ENCODE results near the gene ACKR2. TPM values are rescaled to one million over a fixed set of nuclear protein-coding genes. Genes with fewer than 3 reads are reported as not detected.

The ACKR2 gene
- total RNA-seq, 2 experiments from 2014 or later, result 2.3 to 2.6 TPM

DNA sequence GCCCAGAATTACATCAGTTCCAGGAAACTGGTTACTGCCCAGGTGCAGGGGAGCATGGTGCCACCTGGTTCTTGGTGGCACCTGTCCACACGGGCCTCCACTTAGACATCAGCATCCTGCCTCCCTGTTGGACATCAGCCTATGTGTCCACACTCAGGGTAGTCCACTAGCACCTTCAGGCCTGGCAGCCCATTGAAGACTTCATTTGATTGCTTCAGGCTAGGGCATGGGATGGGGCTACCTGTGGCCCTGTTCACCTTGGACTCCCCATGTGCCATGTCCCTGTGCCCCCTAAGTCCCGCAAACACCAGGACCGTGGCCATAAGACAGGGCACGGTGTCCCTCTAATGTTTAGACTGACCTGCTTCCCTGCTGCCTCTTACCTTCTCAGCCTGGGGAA lies 35.6 kb downstream of the ACKR2 start:
- no peak overlapping the region for H3K4me3 Mint-ChIP-seq
- no peaks in the 10 kb centered on the region for H3K9me3 Mint-ChIP-seq (ENCODE audit: low read depth)
- DNase-seq, result no peak
- H3K27me3 Mint-ChIP-seq, result peaks cover 2% of the 10 kb centered on the region
- peaks cover 2% of the 10 kb centered on the region for H3K36me3 Mint-ChIP-seq
- no peak for ATAC-seq
- H3K4me1 Mint-ChIP-seq, result peaks cover 18% of the 10 kb centered on the region
- CTCF ChIA-PET, result interaction anchor here (0.6 kb wide), 1 partner anchor 63 kb away, joined by 3 read pairs; no protein-coding TSS in a partner anchor
- no peak overlapping the region for H3K27ac Mint-ChIP-seq

DNA sequence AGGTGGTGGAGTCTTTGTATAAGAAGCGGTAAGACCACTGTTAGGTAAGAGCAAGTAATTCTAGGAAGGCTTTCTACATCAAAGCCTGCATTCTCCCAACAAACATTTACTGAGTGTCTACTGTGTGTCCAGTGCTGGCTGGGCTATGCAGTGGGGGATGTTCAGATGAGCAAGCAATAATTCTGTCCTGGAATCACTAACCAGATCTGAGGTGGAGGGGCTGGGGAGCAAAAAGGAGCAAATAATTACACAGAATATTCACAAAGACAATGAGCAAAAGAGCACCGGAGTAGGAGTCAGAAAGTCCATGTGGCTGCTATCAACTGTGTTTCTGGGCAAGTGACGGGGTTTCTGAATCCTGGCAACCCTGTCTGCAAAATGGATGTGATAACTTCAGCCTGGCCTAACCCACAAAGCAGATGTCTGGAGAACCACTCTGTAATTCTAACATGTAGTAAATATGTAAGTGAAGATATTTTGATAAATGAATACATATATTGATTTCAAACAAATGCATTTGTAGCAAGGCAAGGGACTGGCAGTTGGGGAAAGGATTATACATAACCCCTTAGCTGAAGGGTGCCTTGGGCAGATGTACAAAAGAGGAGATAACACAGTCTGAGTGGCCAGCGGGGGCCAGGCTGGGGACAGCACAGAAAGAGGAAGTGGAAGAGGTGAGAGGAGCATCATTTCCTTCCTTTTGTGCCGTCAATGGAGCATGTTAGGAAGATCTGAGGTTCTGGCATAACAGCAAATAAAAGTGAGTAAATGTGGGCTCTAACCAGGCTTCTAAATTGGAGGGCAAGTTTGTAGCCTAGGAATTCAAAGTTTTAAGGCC lies 37.7 kb downstream of the ACKR2 start:
- H3K27ac Mint-ChIP-seq, result peak overlapping the region; percentile 56
- no peaks in the 10 kb centered on the region for H3K9me3 Mint-ChIP-seq (ENCODE audit: low read depth)
- DNase-seq (no peak), ATAC-seq (peak; percentile 76)
- H3K4me3 Mint-ChIP-seq, result peak overlapping the region; percentile 31
- H3K27me3 Mint-ChIP-seq, result peaks cover 2% of the 10 kb centered on the region
- CTCF ChIA-PET, result interaction anchor here (0.9 to 1.2 kb wide), 2 partner anchors 16 kb away, joined by 5 read pairs; no protein-coding TSS in a partner anchor
- H3K36me3 Mint-ChIP-seq, result peaks cover 2% of the 10 kb centered on the region
- peaks cover 18% of the 10 kb centered on the region for H3K4me1 Mint-ChIP-seq

DNA sequence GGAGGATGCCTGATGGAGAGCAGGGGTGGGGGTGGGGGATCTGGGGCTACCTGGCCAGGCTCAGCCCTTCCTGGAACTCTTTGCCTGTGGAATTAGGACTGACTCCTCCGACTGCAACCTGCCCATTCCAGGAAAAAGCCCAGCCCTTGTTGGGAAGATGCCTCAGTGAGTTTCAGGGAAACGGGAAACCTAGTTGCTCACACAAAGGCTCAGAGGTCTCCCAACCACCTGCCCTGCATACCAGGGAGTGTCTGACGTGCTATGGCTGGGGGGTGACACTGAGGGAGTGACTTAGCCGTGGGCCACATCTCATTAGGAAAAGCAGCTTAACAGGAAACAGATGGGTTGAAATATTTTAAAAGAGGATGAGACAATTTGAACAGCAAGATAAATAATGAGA lies 38.5 kb downstream of the ACKR2 start:
- peak overlapping the region; percentile 31 for H3K27ac Mint-ChIP-seq
- CTCF ChIA-PET, result interaction anchor here (0.7 to 0.9 kb wide), 2 partner anchors 16 to 747 kb away, joined by 3 to 5 read pairs; no protein-coding TSS in a partner anchor
- H3K9me3 Mint-ChIP-seq (ENCODE audit: low read depth), result no peaks in the 10 kb centered on the region
- peaks cover 2% of the 10 kb centered on the region for H3K36me3 Mint-ChIP-seq
- no peak overlapping the region for H3K4me3 Mint-ChIP-seq
- DNase-seq, result no peak
- peaks cover 18% of the 10 kb centered on the region for H3K4me1 Mint-ChIP-seq
- no peak for ATAC-seq
- peaks cover 2% of the 10 kb centered on the region for H3K27me3 Mint-ChIP-seq

- H3K4me1 Mint-ChIP-seq, result peaks cover 18% of the 10 kb centered on the region
- DNase-seq (no peak), ATAC-seq (no peak)
- CTCF ChIA-PET, result interaction anchor here (0.7 kb wide), 1 partner anchor 104 kb away, joined by 3 read pairs; no protein-coding TSS in a partner anchor
- peaks cover 2% of the 10 kb centered on the region for H3K36me3 Mint-ChIP-seq
- no peaks in the 10 kb centered on the region for H3K9me3 Mint-ChIP-seq (ENCODE audit: low read depth)
- no peaks in the 10 kb centered on the region for H3K27me3 Mint-ChIP-seq
- H3K27ac Mint-ChIP-seq, result no peak overlapping the region
- H3K4me3 Mint-ChIP-seq, result no peak overlapping the region
Measured at GRCh38 chr3:42849017-42849416, 39.8 kb downstream of the ACKR2 start.

DNA sequence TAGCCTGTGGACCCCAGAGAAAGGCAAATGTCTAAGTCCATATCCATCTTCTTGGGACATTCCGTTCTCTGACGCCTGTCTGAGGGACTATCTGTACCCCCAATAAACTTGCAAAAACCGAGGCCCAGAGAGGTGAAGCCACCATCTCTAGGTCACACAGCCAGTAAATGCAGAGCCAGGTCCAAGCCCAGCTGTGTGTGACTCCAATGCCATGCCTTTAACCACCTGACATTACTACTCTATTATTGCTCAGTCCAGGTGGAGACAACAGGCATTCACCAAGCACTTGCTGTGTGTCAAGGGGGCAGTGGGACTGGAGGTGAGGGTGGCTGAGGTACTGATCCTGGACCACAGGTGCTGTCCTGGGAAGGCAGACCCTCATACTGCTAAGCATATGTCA lies 41.0 kb downstream of the ACKR2 start:
- Mint-ChIP-seq H3K36me3 (peaks cover 2% of the 10 kb centered on the region), H3K4me1 (peaks cover 18% of the 10 kb centered on the region), H3K27me3 (no peaks in the 10 kb centered on the region), H3K27ac (no peak overlapping the region), H3K4me3 (no peak overlapping the region), H3K9me3 (ENCODE audit: low read depth) (no peaks in the 10 kb centered on the region)
- ATAC-seq (no peak), DNase-seq (no peak)
- CTCF ChIA-PET, result no interaction called here

- DNase-seq, result peak; percentile 23
Measured at GRCh38 chr3:42851228-42851834, 42.1 kb downstream of the ACKR2 start.

GRCh38 chr3:42852441-42852840 lies 43.2 kb downstream of the ACKR2 start:
- DNase-seq, result peak; percentile 38
- CTCF ChIA-PET, result interaction anchor here (0.7 to 3.0 kb wide), 3 partner anchors 9 to 21 kb away, joined by 3 to 11 read pairs (median 4); no protein-coding TSS in a partner anchor
- Mint-ChIP-seq H3K4me3 (no peak overlapping the region), H3K36me3 (peaks cover 2% of the 10 kb centered on the region), H3K27ac (no peak overlapping the region), H3K9me3 (ENCODE audit: low read depth) (no peaks in the 10 kb centered on the region), H3K4me1 (peaks cover 5% of the 10 kb centered on the region), H3K27me3 (no peaks in the 10 kb centered on the region)
- ATAC-seq, result no peak

More at GRCh38 chr3:42851228-42851834, 42.1 kb downstream of the ACKR2 start:
- no peak overlapping the region for H3K4me3 Mint-ChIP-seq
- no peaks in the 10 kb centered on the region for H3K27me3 Mint-ChIP-seq
- no peaks in the 10 kb centered on the region for H3K9me3 Mint-ChIP-seq (ENCODE audit: low read depth)
- H3K4me1 Mint-ChIP-seq, result peaks cover 16% of the 10 kb centered on the region
- H3K27ac Mint-ChIP-seq, result no peak overlapping the region
- H3K36me3 Mint-ChIP-seq, result peaks cover 2% of the 10 kb centered on the region
- ATAC-seq, result no peak
- CTCF ChIA-PET, result interaction anchor here (1.3 to 3.0 kb wide), 2 partner anchors 10 to 11 kb away, joined by 4 to 11 read pairs; no protein-coding TSS in a partner anchor

DNA sequence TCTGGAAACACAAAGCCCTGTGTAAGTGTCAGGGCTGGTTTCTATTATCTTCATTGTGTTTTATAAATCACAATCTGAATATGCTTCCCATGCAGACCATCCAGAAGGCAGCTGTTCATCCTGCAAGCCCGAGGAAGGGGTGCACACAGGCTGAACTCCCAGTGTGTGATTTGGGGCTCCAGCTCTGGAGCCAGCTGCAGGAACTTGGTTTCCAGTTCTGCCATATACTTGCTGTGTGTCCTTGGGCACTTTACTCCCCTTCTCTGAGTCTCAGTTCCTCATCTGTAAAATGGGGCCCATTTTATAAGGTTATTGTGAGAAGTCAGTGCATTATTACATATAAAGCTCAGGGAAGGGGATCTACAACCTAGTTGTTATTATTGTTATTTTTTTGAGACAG lies 43.8 kb downstream of the ACKR2 start:
- no peak overlapping the region for H3K4me3 Mint-ChIP-seq
- H3K9me3 Mint-ChIP-seq (ENCODE audit: low read depth), result no peaks in the 10 kb centered on the region
- ATAC-seq, result no peak
- H3K27ac Mint-ChIP-seq, result no peak overlapping the region
- H3K4me1 Mint-ChIP-seq, result no peaks in the 10 kb centered on the region
- CTCF ChIA-PET, result interaction anchor here (3.0 kb wide), 1 partner anchor 13 kb away, joined by 11 read pairs; no protein-coding TSS in a partner anchor
- no peaks in the 10 kb centered on the region for H3K36me3 Mint-ChIP-seq
- H3K27me3 Mint-ChIP-seq, result no peaks in the 10 kb centered on the region
- DNase-seq, result peak; percentile 9

DNA sequence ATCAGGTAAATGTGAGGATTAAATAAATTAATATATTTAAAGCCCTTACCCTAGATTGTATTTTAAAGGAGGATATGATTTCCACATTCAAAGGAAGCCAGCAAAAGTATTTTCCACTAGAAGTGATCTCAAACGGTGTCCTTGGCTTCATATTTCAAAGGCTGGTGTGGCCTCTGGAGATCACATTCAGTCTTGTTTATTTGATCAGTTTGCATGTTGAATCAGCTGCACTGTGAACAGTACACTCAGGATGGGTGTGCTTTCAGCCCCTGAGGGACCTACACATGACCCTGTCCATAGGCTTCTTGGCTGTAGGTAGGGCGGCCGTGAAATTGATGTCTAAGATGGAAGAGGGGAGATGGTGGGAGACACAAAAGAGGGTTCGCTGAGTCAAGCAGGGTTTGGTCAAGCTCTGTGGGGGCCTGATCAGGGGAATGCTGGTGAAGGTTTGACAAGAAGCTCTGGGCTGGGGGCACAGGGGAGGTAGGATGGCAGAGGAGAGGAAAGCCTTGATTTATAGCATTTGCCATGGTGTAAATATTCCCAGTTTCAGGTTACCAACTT lies 44.6 kb downstream of the ACKR2 start:
- CTCF ChIA-PET, result interaction anchor here (3.0 kb wide), 1 partner anchor 14 kb away, joined by 11 read pairs; no protein-coding TSS in a partner anchor
- no peak for ATAC-seq

DNA sequence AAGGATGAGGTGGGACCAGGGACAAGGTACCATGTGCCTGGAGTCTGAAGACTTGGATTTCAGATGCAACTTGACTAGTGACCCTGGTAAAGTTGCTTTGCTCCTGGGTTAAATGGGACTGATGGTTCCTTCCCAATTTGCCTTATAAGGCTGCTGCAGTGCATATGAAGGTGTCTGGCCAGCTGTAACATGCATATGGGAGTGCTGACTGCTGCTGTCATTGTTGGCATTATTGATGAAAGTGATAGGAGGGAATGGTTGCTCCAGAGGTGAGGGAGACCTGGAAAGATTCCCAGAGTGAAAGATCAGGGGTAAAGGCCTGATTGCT lies 45.9 kb downstream of the ACKR2 start:
- Mint-ChIP-seq H3K4me1 (no peaks in the 10 kb centered on the region), H3K9me3 (ENCODE audit: low read depth) (no peaks in the 10 kb centered on the region), H3K27ac (no peak overlapping the region), H3K27me3 (peaks cover 12% of the 10 kb centered on the region), H3K4me3 (no peak overlapping the region), H3K36me3 (no peaks in the 10 kb centered on the region)
- ATAC-seq (no peak), DNase-seq (peak; percentile 14)
- CTCF ChIA-PET, result interaction anchor here (0.7 kb wide), 1 partner anchor 40 kb away, joined by 3 read pairs; no protein-coding TSS in a partner anchor

More for the DNA sequence above, 44.6 kb downstream of the ACKR2 start:
- DNase-seq, result peak; percentile 9
- H3K36me3 Mint-ChIP-seq, result no peaks in the 10 kb centered on the region
- peaks cover 3% of the 10 kb centered on the region for H3K27me3 Mint-ChIP-seq
- H3K9me3 Mint-ChIP-seq (ENCODE audit: low read depth), result no peaks in the 10 kb centered on the region
- no peak overlapping the region for H3K4me3 Mint-ChIP-seq
- no peaks in the 10 kb centered on the region for H3K4me1 Mint-ChIP-seq
- H3K27ac Mint-ChIP-seq, result no peak overlapping the region

DNA sequence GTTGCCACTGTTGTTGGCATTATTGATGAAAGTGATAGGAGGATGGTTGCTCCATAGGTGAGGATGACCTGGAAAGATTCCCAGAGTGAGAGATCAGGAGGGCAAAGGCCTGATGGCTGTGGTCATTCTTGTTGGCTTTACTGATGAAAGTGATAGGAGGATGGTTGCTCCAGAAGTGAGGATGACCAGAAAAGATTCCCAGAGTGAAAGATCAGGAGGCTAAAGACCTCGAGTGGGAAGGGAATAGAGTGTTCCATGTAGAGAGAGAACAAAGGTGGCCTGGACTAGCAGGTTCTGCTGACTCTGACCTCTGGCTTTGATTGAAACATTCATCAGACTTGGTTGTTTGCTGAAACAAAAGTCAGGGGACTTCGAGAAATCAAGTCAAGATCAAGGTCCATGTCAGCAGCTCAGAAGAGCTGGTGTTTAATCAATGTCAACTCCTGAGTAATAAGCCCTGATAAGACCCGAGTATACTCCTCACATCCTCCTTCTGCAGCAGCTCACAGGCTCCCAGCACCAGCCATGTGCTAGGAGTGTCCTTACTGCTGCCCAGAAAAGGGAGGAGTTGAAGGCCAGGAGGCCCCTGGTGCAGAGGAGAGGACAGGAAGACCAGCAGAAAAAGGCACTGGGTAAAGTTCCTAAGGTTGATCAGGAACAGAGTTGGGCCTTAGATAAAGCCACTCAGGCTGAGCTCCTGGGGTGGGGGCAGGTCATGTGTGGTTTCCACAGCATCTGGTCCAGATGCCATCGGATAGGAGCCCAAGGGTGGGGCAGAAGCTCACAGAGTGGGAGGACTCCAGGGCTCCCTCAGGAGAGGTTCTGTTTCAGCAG lies 46.5 kb downstream of the ACKR2 start:
- CTCF ChIA-PET, result interaction anchor here (0.6 to 1.5 kb wide), 2 partner anchors 15 to 24 kb away, joined by 3 to 6 read pairs; no protein-coding TSS in a partner anchor
- no peak overlapping the region for H3K4me3 Mint-ChIP-seq
- no peak overlapping the region for H3K27ac Mint-ChIP-seq
- no peaks in the 10 kb centered on the region for H3K36me3 Mint-ChIP-seq
- no peak for ATAC-seq
- peak; percentile 19 for DNase-seq
- H3K9me3 Mint-ChIP-seq (ENCODE audit: low read depth), result no peaks in the 10 kb centered on the region
- H3K27me3 Mint-ChIP-seq, result peaks cover 18% of the 10 kb centered on the region
- no peaks in the 10 kb centered on the region for H3K4me1 Mint-ChIP-seq

DNA sequence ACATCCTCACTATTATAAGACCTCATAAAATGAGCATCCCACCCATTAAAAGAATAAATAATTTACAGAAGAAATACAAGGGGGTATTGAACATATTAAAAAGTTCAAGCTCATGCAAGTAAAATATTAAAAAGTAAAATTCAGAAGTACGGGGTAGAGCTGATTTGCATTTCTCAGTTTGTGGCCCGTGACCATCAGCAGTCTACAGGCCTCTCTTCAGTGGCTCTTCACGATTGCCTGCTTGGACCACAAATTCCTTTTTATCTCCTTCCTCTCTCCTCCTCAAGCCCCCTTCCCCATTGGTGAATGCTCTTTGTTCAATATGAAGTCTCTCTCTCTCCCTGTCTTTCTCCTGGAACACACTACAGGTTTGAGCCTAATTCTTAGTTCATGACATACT lies 47.3 kb downstream of the ACKR2 start:
- no peaks in the 10 kb centered on the region for H3K36me3 Mint-ChIP-seq
- DNase-seq, result no peak
- no peaks in the 10 kb centered on the region for H3K4me1 Mint-ChIP-seq
- ATAC-seq, result no peak
- H3K27me3 Mint-ChIP-seq, result peaks cover 25% of the 10 kb centered on the region
- no peaks in the 10 kb centered on the region for H3K9me3 Mint-ChIP-seq (ENCODE audit: low read depth)
- CTCF ChIA-PET, result interaction anchor here (1.5 kb wide), 1 partner anchor 25 kb away, joined by 6 read pairs; no protein-coding TSS in a partner anchor
- no peak overlapping the region for H3K4me3 Mint-ChIP-seq
- no peak overlapping the region for H3K27ac Mint-ChIP-seq
